Memory B cell (primary cell): Measurements from ENCODE around the gene SEMA5B.

ENCODE experiments used
- ATAC-seq: fragments of 150-1000 bp; cut with Tn5 transposase; 2 replicates; pipeline ENCODE4 v1.10.0; 2021; ENCODE audit warnings: low read depth, mild to moderate bottlenecking, moderate library complexity
- DNase-seq, 2 donors: peaks; one replicate each; pipeline ENCODE4 v3.0.0; 2022; ENCODE audit warnings: low spot score in 2 of 2
- H3K27ac Mint-ChIP-seq: one replicate; pipeline ENCODE4 v1.8.0; 2022; ENCODE audit warnings: mild to moderate bottlenecking, moderate library complexity, mixed read lengths
- H3K27me3 Mint-ChIP-seq: one replicate; pipeline ENCODE4 v1.8.0; 2022; ENCODE audit warnings: mixed read lengths
- H3K36me3 Mint-ChIP-seq: one replicate; pipeline ENCODE4 v1.8.0; 2022; ENCODE audit warnings: mild to moderate bottlenecking, mixed read lengths
- H3K4me1 Mint-ChIP-seq: one replicate; pipeline ENCODE4 v1.8.0; 2022; ENCODE audit warnings: mixed read lengths
- H3K4me3 Mint-ChIP-seq: one replicate; pipeline ENCODE4 v1.8.0; 2022; ENCODE audit warnings: mild to moderate bottlenecking, moderate library complexity, mixed read lengths
- H3K9me3 Mint-ChIP-seq: one replicate; pipeline ENCODE4 v1.8.0; 2022; ENCODE audit warnings: mixed read lengths

SEMA5B gene

DNA sequence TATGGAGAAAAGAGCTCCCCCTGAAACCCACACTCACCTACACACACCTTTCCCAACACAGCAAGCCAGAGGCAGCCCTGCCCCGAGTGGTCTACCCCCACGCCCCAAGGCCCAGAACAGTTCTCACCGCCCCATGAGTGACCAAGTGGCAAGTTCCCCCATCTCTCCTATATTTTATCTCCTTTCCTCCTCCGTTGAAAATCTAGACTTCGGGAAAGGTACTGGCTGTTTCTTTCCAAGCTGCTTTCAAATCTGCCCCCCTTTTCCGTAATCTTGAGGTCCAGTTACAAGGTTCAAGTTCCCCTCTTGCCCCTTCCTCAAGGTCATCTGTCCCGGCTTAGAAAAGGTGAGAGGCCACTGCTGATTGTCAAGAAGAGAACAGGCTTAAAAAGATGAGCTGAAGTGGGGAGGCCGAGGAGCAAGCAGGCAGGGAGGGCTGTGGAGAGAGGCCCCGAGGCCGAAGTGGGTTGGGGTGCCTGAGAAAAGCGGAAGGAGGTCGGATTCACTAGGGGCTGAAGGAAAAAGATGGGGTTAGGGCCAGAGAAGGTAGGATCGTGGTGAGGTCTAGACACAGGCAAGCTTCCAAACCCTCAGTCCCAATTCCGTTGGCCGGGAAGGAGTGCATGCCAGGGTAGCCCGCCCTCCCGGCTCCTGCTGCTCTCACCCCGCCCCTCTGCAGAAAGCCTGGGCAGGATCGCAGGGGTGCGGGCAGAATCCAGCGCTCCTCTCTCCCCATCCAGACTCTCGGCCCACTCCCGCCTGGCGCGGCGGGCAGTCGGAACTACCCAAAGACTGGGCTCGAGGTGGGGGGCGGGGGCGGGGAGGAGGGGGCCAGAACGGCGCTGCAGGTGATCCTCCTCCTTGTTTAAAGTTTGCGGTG is 1.7 kb downstream of the SEMA5B start:
- Mint-ChIP-seq H3K27me3 (peaks cover 34% of the 10 kb centered on the region), H3K4me3 (peak overlapping the region; percentile 82), H3K27ac (no peak overlapping the region), H3K4me1 (peaks cover 12% of the 10 kb centered on the region), H3K36me3 (no peaks in the 10 kb centered on the region), H3K9me3 (no peaks in the 10 kb centered on the region)
- ATAC-seq (no peak), DNase-seq (peak in 1 of 2 donors; percentile 18)

DNA sequence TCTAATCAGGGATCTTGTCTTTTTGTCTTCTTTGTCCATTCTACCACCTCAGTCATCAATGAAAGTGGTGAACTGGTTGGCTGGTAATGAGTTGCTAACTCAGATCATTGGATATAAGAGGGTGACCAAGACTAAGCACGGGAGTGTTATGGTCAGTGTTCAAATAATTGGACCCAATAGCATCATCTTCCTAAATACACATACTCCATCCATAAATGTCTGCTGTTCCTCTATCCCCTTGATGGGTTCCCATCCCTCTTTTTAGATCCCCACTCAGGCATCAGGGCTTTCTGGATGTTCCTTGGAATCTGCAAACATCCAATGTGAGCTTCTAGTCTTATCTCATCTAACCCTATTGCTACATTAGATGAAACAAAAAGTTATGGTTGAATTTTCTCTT is 3.5 kb downstream of the SEMA5B start:
- no peak for DNase-seq
- no peaks in the 10 kb centered on the region for H3K9me3 Mint-ChIP-seq
- peaks cover 12% of the 10 kb centered on the region for H3K4me1 Mint-ChIP-seq
- H3K4me3 Mint-ChIP-seq = no peak overlapping the region
- no peaks in the 10 kb centered on the region for H3K36me3 Mint-ChIP-seq
- no peak for ATAC-seq
- H3K27me3 Mint-ChIP-seq = peaks cover 35% of the 10 kb centered on the region
- no peak overlapping the region for H3K27ac Mint-ChIP-seq

DNA sequence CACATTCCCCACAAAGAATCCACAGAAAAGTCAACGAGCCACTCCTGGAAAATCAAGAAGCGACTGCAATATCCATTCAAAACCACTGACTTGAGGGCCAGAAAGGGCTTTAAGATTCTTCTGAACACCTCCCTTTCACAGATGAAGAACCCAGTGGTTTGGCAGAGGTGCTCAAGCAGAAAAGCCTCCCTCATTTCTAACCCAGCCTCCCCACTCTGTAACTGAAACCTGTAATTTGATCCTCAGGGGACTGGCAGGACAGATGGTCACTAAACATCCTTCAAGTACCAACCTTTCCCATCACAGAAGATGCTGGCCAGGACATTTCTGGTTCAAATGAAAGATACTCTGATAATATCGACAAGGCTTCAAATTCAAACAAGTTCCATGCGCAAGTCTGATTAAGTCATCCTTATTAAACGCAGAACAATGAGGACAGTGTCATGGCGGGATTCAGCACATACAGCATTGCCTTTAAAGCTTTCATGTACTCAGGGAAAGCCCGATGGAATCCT is 5.5 kb downstream of the SEMA5B start:
- Mint-ChIP-seq H3K27me3 (peaks cover 36% of the 10 kb centered on the region), H3K4me3 (no peak overlapping the region), H3K4me1 (peaks cover 6% of the 10 kb centered on the region), H3K27ac (no peak overlapping the region), H3K36me3 (no peaks in the 10 kb centered on the region), H3K9me3 (no peaks in the 10 kb centered on the region)
- ATAC-seq = no peak
- no peak for DNase-seq

DNA sequence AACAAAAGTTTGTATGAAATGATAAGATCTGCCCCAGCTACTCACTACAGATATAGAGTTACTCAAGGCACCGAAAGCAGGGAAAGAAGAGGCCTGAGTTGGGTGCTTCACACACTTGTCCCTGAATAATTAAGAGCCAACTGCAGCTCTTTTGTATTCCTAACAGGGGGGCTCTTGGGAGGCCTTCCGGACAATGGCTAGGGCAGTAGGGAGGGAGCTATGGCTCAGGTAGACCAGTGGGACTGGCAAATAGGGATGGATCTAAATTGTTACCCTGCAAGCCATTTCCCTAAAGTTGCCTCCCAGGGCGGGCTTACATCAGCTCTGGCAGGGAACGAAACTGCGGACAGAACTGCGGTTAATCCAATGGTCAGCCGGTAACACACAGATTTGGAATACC is 6.2 kb downstream of the SEMA5B start:
- DNase-seq (no peak), ATAC-seq (no peak)
- peaks cover 4% of the 10 kb centered on the region for H3K4me1 Mint-ChIP-seq
- no peaks in the 10 kb centered on the region for H3K9me3 Mint-ChIP-seq
- peaks cover 31% of the 10 kb centered on the region for H3K27me3 Mint-ChIP-seq
- no peak overlapping the region for H3K4me3 Mint-ChIP-seq
- no peak overlapping the region for H3K27ac Mint-ChIP-seq
- no peaks in the 10 kb centered on the region for H3K36me3 Mint-ChIP-seq

DNA sequence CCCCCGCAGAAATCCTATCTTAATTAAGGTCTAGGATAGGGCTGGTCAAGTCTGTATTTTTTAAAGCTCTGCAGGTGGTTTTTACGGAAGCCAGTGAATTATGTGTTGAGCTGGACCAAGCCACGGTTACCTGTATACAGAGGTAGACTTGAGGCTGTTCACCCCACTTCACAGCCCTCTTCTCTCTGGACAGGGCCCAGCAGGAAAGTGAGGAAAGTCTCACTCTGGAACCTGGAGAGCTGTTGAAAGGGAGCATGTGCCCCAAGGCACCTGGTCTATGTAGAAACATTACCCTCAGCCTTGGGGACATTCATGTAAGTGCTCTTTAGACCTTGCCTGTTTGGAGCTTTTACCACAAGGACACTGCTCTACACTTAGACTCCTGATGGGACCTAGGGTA is 6.9 kb downstream of the SEMA5B start:
- DNase-seq (no peak), ATAC-seq (no peak)
- no peak overlapping the region for H3K4me3 Mint-ChIP-seq
- H3K4me1 Mint-ChIP-seq = peaks cover under 1% of the 10 kb centered on the region
- no peaks in the 10 kb centered on the region for H3K36me3 Mint-ChIP-seq
- H3K27me3 Mint-ChIP-seq = peaks cover 27% of the 10 kb centered on the region
- no peaks in the 10 kb centered on the region for H3K9me3 Mint-ChIP-seq
- no peak overlapping the region for H3K27ac Mint-ChIP-seq

DNA sequence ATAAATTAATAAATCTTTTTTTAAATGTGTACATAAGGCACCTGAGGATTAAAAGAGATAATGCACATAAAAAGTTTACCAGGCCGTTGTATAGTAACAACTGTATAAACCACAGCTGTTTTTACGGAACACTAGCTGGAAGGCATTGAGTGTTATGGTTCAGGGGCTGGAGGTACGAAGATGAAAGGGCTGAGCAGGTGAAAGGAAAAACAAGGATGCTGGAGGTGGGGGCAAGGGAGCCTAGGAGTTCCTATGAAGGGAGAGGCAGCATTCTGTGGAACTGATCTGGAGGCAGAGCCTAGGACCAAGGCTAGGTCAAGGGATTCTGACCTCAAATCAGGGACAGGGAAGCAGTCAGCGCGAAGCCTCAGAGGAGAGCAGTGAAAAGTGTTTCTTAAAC is 8.0 kb downstream of the SEMA5B start:
- ATAC-seq = no peak
- H3K9me3 Mint-ChIP-seq = no peaks in the 10 kb centered on the region
- H3K36me3 Mint-ChIP-seq = no peaks in the 10 kb centered on the region
- H3K4me3 Mint-ChIP-seq = no peak overlapping the region
- no peaks in the 10 kb centered on the region for H3K4me1 Mint-ChIP-seq
- peaks cover 21% of the 10 kb centered on the region for H3K27me3 Mint-ChIP-seq
- no peak overlapping the region for H3K27ac Mint-ChIP-seq
- DNase-seq = no peak

DNA sequence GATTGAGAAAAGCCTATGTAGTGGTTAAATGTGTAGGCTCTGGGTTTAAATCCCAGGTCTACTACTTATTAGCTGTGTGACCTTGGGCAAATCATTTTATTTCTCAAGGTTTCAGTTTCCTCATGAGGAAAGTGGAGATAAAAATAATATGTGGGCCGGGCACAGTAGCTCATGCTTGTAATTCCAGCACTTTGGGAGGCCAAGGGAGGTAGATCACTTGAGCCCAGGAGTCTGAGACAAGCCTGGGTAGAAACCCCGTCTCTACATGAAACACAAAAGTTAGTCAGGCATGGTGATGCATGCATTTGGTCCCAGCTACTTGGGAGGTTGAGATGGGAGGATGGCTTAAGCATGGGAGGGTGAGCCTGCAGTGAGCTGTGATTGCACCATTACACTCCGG is 8.4 kb downstream of the SEMA5B start:
- Mint-ChIP-seq H3K9me3 (no peaks in the 10 kb centered on the region), H3K4me1 (no peaks in the 10 kb centered on the region), H3K27me3 (peaks cover 20% of the 10 kb centered on the region), H3K36me3 (no peaks in the 10 kb centered on the region), H3K4me3 (no peak overlapping the region), H3K27ac (no peak overlapping the region)
- no peak for DNase-seq
- no peak for ATAC-seq

DNA sequence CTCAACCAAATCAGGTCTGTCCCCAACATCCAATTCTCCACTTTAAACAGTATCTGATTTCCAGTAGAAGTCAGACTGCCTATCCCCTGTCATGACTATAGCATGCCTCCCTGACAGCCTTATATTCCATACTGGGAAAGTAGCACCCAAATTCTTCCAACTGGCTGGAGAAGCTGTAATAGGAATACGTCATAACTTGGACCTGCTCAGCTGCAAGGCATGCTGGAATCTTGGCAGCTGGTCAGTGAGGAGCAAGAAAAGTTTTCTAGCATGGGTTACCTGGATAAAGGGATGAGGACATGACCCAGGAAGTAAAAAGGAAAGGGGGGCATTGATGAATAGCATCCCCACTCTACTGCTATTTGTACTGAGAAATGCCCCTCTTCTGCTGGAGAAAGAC is 8.9 kb downstream of the SEMA5B start:
- ATAC-seq = no peak
- no peak for DNase-seq
- H3K4me1 Mint-ChIP-seq = no peaks in the 10 kb centered on the region

DNA sequence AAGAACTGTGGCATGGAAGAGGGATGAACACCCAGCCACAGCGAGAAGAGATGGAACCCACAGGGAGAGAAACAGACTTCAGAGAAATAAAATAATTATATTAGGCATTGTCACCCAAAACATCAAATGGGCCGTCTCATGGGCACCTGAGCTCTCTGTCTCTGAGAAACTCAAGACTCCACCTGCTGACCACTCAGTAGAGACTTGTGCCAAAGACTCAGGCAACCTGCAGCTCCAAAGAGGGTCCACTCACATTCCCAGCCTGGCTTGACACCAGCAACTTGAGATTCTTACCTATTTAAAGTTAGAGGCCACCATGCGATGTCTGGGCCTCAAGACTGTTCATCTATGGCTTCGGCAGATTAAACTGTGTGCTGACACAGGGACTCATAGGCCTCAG is 12.0 kb downstream of the SEMA5B start:
- H3K27me3 Mint-ChIP-seq = peaks cover 20% of the 10 kb centered on the region
- no peak overlapping the region for H3K4me3 Mint-ChIP-seq
- no peaks in the 10 kb centered on the region for H3K4me1 Mint-ChIP-seq
- H3K27ac Mint-ChIP-seq = no peak overlapping the region
- H3K9me3 Mint-ChIP-seq = no peaks in the 10 kb centered on the region
- DNase-seq = no peak
- H3K36me3 Mint-ChIP-seq = no peaks in the 10 kb centered on the region
- no peak for ATAC-seq

More for the DNA sequence above, 8.9 kb downstream of the SEMA5B start:
- H3K27ac Mint-ChIP-seq = no peak overlapping the region
- no peak overlapping the region for H3K4me3 Mint-ChIP-seq
- H3K36me3 Mint-ChIP-seq = no peaks in the 10 kb centered on the region
- peaks cover 17% of the 10 kb centered on the region for H3K27me3 Mint-ChIP-seq
- no peaks in the 10 kb centered on the region for H3K9me3 Mint-ChIP-seq

DNA sequence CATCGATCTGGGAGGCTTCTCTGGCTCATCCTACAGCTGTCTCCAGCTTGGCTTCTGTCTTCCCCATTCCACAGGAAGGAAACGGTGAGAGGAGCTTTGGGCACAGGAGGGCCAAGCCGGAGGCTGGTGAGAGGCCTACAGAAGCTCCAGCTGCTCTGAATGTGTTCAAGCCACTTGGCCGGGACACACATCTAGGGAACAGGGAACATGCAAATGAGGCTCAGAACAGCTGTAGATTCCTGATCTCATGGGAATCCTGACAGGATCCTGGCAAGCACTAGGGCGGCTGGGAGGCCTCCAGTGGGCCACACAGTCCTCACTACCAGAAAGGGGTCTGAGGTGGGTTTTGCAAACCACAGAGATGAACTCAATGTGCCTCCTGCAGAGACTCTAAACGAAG is 13.7 kb downstream of the SEMA5B start:
- Mint-ChIP-seq H3K4me1 (no peaks in the 10 kb centered on the region), H3K27me3 (peaks cover 22% of the 10 kb centered on the region), H3K4me3 (no peak overlapping the region), H3K27ac (no peak overlapping the region), H3K9me3 (no peaks in the 10 kb centered on the region), H3K36me3 (peaks cover 2% of the 10 kb centered on the region)
- no peak for DNase-seq
- ATAC-seq = no peak

DNA sequence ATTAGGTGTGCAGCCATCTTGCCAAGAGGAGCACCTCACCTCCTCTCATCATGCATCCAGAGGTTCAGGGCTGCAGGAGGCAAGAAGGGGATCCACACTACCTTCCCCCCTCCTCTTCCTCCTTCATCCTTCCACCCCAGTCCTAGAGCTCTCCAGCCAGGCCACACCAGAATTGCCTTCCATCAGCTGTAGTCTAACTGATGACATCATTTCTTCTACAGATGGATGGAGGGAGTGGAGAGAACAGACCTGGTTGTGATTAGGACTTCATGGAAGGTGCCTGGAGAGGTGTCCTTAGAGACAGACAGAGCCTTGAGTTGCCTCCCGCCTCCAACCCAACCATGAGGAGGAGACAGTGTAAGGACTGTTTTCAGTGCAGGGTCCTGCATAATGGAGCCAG is 14.9 kb downstream of the SEMA5B start:
- Mint-ChIP-seq H3K4me3 (no peak overlapping the region), H3K27me3 (peaks cover 20% of the 10 kb centered on the region), H3K9me3 (no peaks in the 10 kb centered on the region), H3K27ac (no peak overlapping the region), H3K36me3 (peaks cover 2% of the 10 kb centered on the region), H3K4me1 (no peaks in the 10 kb centered on the region)
- ATAC-seq = no peak
- no peak for DNase-seq

DNA sequence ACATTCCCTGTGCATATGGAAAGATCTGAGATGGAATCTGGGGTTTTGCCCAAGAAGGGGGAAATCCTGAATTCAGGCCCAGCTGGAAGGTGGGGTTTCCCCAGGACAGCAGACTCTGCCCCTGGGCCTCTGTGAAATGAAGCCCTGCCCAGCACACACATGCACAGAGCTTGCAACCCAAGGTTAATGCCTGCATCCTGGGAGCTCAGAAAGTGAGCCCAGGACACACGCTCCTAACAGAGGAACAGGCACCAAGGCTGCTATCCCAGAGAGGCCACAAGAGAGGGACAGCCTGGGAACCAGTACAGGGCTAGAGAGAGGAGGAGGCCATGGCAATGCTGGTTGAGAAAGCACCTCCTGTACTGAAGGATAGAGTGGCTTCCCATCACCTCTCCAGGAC is 16.1 kb downstream of the SEMA5B start:
- Mint-ChIP-seq H3K27ac (no peak overlapping the region), H3K4me1 (no peaks in the 10 kb centered on the region), H3K4me3 (no peak overlapping the region), H3K9me3 (no peaks in the 10 kb centered on the region), H3K36me3 (peaks cover 2% of the 10 kb centered on the region), H3K27me3 (peaks cover 21% of the 10 kb centered on the region)
- ATAC-seq (no peak), DNase-seq (no peak)

DNA sequence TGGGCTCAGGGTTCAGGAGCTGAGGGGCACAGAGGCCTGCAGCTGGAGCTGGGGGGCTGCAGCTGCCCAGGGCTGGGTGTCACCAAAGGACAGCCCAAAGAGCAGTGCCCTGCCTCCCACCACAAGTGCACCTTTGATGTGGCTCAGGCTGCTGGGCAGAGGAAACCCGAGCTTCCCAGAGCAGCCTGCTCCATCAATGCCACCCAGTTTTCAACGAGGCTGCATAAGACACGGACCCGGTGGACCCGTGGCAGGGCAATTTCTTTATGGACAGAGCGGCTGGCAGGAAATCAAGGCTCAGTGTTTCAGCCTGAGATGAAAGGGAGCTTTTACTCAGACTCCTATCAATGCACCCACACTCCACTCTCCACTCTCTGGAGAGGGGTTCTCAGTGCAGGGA is 18.7 kb downstream of the SEMA5B start:
- DNase-seq (no peak), ATAC-seq (no peak)
- H3K4me1 Mint-ChIP-seq = no peaks in the 10 kb centered on the region
- H3K36me3 Mint-ChIP-seq = peaks cover 2% of the 10 kb centered on the region
- no peak overlapping the region for H3K4me3 Mint-ChIP-seq
- no peaks in the 10 kb centered on the region for H3K9me3 Mint-ChIP-seq
- no peak overlapping the region for H3K27ac Mint-ChIP-seq
- H3K27me3 Mint-ChIP-seq = peaks cover 31% of the 10 kb centered on the region

DNA sequence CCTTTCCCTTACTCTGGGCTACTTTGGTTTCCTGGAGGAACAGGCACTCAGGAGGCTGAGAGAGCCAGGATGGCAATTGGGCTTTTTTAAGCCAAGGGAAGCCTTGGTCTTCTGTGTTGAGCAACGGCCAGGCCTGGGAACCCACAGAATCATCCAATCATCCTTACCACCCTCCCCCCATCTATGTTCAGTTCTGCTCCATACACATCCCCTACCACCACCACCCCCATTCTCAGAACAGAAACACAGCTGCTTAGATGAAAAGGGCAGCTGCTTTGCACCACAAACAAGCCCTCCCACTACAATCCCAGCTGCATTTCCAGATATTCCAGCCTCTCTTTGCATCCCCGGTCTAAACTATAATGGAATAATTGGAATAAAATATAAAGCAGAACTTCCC is 21.0 kb downstream of the SEMA5B start:
- Mint-ChIP-seq H3K4me3 (no peak overlapping the region), H3K27me3 (peaks cover 25% of the 10 kb centered on the region), H3K36me3 (peaks cover 2% of the 10 kb centered on the region), H3K27ac (no peak overlapping the region), H3K9me3 (no peaks in the 10 kb centered on the region), H3K4me1 (no peaks in the 10 kb centered on the region)
- DNase-seq (no peak), ATAC-seq (no peak)

DNA sequence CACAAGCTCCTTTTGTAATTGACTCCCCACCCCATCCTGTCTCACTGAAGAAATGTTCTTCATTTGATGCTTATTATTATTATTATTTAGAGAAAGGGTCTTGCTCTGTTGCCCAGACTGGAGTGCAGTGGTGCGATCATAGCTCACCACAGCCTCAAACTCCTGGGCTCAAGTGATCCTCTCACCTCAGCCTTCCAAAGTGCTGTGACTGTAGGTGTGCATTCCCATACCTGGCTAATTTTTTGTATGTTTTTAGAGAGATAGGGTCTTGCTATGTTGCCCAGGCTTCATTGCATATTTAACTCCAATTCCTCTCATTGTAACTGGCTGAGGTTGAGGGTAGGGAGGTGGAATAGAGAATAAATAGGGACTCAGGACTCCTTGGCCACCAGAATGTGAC is 22.3 kb downstream of the SEMA5B start:
- H3K4me3 Mint-ChIP-seq = no peak overlapping the region
- peaks cover 2% of the 10 kb centered on the region for H3K36me3 Mint-ChIP-seq

More for the DNA sequence above, 22.3 kb downstream of the SEMA5B start:
- Mint-ChIP-seq H3K27ac (no peak overlapping the region), H3K9me3 (no peaks in the 10 kb centered on the region), H3K4me1 (no peaks in the 10 kb centered on the region), H3K27me3 (peaks cover 23% of the 10 kb centered on the region)
- no peak for ATAC-seq
- no peak for DNase-seq
